Measurements from ENCODE around the gene FOXN3.
A peak's percentile ranks its signal among the peaks of the same experiment; 100 is the strongest.
"Not testable (repeated sequence)": the region's sequence is repeated elsewhere in the genome, so short reads cannot be mapped to it uniquely, and the experiment has no call there.

The FOXN3 gene

DNA sequence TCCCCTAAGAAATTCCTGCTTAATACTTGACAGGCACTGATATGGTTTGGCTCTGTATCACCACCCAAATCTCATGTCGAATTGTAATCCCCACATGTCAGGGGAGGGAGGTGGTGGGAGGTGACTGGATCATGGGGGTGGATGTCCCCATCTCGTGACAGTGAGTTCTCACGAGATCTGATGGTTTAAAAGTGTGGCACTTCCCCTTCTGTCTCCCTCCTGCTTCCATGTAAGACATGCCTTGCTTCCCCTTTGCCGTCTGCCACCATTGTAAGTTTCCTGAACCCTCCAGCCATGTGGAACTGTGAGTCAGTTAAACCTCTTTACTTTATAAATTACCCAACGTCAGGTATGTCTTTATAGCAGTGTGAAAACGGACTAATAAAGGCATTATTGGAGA lies 198.0 kb downstream of the FOXN3 start:
- no peak overlapping the region for H3K27ac ChIP-seq
- no peak for DNase-seq (ENCODE audit: low read depth, low spot score)

GRCh38 chr14:89217891-89218290 lies 199.1 kb downstream of the FOXN3 start:
- DNase-seq (ENCODE audit: low read depth, low spot score): no peak
- H3K27ac ChIP-seq: no peak overlapping the region

- no peak for DNase-seq (ENCODE audit: low read depth, low spot score)
Observed at GRCh38 chr14:89215531-89215930, 201.5 kb downstream of the FOXN3 start.

DNA sequence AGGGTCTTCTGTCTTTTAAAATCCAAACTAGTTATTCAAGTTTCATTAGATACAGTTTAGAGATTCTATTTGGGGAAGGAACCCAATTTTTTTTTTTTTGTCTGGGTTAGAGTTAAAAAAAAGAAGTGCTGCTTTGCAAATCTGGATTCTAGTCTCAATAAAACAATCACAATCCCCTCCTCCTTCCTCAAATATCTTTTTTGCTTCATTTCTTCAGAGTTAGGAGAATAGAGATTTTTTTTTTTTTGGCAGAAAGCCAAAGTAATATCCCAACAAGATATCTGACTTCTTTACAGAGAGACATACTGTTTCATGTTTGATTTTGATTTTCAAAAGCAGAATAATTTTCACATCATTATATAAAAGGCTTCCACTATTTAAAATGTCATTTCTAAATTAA lies 201.9 kb downstream of the FOXN3 start:
- H3K27ac ChIP-seq: no peak overlapping the region

More at GRCh38 chr14:89215531-89215930, 201.5 kb downstream of the FOXN3 start:
- no peak overlapping the region for H3K27ac ChIP-seq

GRCh38 chr14:89214221-89214965 lies 202.6 kb downstream of the FOXN3 start:
- H3K27ac ChIP-seq: no peak overlapping the region
- peak; percentile 82 for DNase-seq (ENCODE audit: low read depth, low spot score)

More for the DNA sequence above, 201.9 kb downstream of the FOXN3 start:
- DNase-seq (ENCODE audit: low read depth, low spot score): no peak

- DNase-seq (ENCODE audit: low read depth, low spot score): no peak
- H3K27ac ChIP-seq: no peak overlapping the region
Observed at GRCh38 chr14:89212386-89213235, 204.4 kb downstream of the FOXN3 start.

- no peak for DNase-seq (ENCODE audit: low read depth, low spot score)
Observed at GRCh38 chr14:89209558-89209957, 207.5 kb downstream of the FOXN3 start.

GRCh38 chr14:89207925-89208328 lies 209.1 kb downstream of the FOXN3 start:
- no peak for DNase-seq (ENCODE audit: low read depth, low spot score)
- no peak overlapping the region for H3K27ac ChIP-seq

More at GRCh38 chr14:89209558-89209957, 207.5 kb downstream of the FOXN3 start:
- no peak overlapping the region for H3K27ac ChIP-seq

GRCh38 chr14:89206389-89207031 lies 210.5 kb downstream of the FOXN3 start:
- DNase-seq (ENCODE audit: low read depth, low spot score): no peak

DNA sequence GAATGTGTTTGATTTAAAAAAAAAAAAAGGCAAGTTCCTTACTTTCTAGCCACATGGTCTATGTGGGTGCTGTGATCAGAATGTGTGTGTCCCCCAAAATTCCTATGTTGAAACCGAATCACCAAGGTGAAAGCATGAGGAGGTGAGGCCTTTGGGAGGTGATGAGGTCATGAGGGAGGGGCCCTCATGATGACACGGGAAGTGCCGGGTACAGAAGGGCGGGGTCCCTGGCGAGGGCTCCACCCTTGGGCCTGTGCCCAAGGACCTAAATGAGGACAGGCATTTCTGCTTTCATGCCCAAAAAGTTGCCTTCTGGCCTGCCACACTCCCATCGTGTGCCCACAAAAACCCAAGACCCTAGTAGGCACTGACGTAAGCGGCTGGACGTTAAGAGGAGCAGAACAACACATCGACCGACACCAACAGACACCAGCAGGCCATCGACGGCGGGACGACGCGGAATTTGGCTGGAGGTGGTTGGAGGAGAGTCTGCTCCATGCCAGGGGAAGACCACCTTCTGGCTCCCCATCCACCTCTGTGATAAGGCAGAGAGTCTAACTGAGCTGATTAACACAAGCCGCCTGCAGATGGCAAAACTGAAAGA lies 211.8 kb downstream of the FOXN3 start:
- no peak overlapping the region for H3K27ac ChIP-seq
- no peak for DNase-seq (ENCODE audit: low read depth, low spot score)

More at GRCh38 chr14:89206389-89207031, 210.5 kb downstream of the FOXN3 start:
- no peak overlapping the region for H3K27ac ChIP-seq

DNA sequence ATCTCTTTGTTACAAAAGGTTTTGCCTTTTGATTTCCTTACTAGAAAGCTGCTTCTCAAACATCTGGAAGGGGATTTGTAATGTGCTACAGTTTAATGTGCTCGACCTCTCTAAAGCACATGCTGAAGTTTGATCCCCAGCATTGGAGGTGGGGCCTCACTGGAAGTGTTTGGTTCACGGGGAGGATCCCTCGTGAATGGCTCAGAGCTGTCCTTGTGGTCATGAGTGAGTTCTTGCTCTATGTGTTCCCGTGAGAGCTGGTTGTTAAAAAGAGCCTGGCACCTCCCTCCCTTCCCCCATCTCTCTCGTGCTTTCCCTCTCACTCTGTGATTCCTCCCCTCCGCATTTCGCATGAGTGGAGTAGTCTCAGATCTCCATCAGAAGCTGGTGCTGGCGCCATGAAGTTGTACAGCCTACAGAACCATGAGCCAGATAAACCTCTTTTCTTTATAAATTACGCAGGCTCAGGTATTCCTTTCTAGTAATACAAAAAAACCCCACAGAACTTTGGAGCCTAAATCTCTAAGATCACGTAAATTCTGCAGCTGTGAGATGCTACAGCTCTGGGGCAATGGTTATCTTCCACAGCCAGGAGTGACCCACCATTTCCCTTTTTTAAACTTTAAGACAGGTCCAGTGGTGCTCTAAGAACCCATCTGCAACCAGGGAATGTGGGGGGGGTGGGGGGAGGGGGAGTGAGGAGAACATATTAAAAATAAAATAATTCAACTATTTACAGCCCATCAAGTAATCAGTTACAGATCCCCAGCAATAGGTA lies 214.4 kb downstream of the FOXN3 start:
- no peak overlapping the region for H3K27ac ChIP-seq
- DNase-seq (ENCODE audit: low read depth, low spot score): no peak

- DNase-seq (ENCODE audit: low read depth, low spot score): no peak
- no peak overlapping the region for H3K27ac ChIP-seq
Observed at GRCh38 chr14:89201645-89202044, 215.4 kb downstream of the FOXN3 start.

DNA sequence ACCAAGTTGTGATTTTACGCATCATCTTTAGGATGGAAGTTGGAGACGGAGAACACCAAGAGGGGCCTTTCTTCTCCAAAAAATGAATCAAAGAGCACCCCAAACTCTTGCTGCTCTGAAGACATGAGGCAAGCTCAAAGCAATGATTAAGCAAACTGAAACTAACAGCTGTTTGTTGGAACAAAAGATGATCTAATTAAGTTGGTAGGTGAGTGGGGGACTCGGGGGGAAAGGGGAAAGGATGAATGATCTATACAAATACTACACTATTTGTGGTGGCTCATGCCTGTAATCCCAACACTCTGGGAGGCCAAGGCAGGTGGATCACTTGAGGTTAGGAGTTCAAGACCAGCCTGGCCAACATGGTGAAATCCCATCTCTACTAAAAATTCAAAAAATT lies 217.7 kb downstream of the FOXN3 start:
- not testable (repeated sequence) for DNase-seq (ENCODE audit: low read depth, low spot score); H3K27ac ChIP-seq

GRCh38 chr14:89198544-89199329 lies 218.3 kb downstream of the FOXN3 start:
- H3K27ac ChIP-seq: no peak overlapping the region
- no peak for DNase-seq (ENCODE audit: low read depth, low spot score)

DNA sequence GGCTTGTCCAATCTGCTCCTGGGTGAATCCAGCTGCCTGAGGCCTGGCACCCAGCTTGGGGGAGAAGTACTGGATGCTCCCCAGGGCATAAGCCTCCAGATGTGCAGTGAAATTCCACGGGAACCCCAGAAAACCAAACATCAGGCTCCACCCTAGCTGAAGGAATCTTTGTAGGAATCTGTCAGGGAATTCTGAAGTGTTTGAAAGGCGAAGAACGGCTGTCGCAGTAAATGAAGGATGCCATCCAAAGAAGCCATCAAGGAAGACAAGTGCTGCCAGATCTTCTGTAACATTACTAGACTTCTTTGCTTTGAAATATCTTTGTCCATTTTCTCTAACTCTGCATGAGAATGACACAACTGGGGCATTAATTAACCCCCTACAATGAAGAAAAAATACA lies 219.4 kb downstream of the FOXN3 start:
- DNase-seq (ENCODE audit: low read depth, low spot score): no peak
- H3K27ac ChIP-seq: no peak overlapping the region

DNA sequence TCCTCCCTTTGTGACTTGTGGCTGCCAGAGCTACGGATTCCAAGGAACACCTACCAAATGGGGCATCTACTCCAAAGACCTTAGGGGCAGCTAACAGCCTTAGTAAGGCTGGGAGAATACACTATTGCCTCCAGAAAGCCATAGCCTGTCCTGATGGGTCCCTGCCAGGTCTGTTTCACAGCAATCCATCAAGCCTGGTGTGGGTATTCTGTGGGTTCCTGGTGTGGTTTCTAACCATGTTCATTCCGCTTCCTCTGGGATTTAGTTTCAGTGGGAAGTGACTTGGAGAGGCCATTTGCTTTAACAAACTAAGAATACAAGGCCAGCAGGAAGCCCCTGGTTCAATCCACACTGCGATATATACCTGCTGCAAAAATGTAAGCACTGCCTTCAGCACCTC lies 220.5 kb downstream of the FOXN3 start:
- DNase-seq (ENCODE audit: low read depth, low spot score): no peak
- H3K27ac ChIP-seq: no peak overlapping the region

DNA sequence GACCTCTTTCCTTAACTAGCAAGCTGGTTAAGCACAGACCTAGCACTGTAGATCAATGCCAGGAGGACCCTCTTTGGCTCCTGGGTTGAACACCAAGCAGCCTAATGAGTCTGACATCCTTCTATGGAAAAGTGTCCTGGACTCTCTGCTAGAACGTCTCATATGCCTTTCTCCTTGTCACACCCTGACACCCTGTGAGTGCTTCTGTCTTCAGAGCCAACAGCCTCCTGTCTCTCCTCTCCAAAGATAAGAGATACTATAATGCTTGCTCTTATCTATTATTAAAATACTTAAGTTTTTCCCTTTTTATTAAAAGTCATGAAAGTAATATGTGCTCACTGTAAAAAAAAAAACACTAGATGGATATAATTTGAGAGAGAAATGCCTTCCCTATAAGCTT lies 222.7 kb downstream of the FOXN3 start:
- no peak for DNase-seq (ENCODE audit: low read depth, low spot score)
- H3K27ac ChIP-seq: no peak overlapping the region

DNA sequence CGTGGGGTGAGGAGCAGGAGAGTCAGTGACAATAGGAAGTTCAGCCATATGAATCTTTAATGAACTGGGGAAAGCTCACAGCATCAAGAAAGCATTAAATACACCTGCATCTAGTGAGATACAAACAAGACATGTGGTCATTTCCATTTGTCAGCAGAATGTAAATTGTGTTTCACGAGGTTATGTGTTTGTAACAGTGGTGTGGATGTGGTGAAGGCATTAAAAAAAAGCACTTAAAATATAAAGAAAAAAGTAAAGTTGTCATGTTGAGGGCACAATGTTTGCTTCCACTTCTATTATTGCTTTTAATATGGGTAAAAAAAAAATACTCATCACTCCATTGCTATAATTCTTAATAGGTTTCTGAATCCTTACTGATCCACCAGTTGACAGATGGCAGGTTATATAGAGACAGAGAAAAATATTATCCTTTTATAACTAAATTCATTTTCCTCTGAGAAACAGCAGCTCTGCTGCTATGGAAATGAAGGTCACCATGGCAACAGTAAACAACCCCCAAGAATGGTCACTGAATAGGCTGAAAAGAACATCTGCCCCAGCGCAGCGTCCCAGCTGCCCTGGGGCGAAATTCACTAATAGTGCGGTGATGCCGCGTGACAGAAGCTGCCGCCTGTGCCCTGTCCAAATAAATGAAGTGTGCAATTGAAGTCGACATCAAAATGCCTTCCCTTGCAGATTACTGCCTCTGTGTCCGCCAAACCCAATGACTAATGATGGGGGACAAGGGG lies 226.1 kb downstream of the FOXN3 start:
- no peak overlapping the region for H3K27ac ChIP-seq
- no peak for DNase-seq (ENCODE audit: low read depth, low spot score)

Data from epithelial cell of prostate (primary cell).